ENCODE data around the gene HOXC5.
"Not testable (repeated sequence)": the region's sequence is repeated elsewhere in the genome, so short reads cannot be mapped to it uniquely, and the experiment has no call there.

The HOXC5 gene

GRCh38 chr12:54066408-54066807, 33.6 kb downstream of the HOXC5 start:
- no peak for DNase-seq (ENCODE audit: low spot score)

- DNase-seq (ENCODE audit: low spot score): no peak
Measured at GRCh38 chr12:54068418-54069070, 35.7 kb downstream of the HOXC5 start.

DNA sequence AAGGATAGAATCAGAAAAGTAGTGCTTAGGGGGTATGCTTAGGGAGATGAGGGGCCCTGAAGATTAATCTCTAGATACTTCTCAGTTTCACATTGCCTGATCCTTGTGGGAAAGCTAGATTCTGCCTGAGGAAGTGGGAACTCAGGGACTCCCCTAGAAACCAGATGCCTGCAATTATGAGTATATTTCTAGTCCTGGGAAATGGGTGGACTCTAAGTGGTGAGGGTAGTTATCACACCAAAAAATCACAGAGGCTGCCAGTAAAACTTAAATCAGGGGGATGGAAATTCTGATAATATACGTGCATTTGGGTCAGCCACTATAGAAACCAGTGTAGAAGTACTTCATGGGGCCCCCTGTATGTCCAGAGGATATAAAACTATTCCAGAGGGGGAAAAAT, 39.1 kb downstream of the HOXC5 start:
- DNase-seq (ENCODE audit: low spot score): no peak

GRCh38 chr12:54074308-54074707, 41.5 kb downstream of the HOXC5 start:
- DNase-seq (ENCODE audit: low spot score): no peak

GRCh38 chr12:54075409-54075808, 42.6 kb downstream of the HOXC5 start:
- no peak for DNase-seq (ENCODE audit: low spot score)

DNA sequence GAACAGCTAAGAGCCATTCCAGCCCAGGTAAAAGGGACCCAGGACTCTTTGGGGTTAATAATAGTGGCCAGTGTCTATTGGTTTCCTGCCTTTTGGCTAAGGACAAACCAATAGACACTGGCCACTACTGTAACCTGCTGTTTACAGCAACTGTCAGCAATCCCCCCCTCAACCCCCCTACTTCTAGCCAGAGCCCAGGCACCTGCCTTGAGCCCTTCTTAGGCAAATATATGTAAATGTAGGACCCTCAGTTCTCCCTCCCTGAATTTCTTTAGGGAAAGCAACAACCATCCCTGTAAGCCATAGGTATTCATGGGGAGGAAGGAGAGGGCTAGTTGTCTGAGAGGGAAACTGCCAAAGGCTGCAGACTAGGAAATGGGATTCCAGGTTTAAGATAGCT, 43.1 kb downstream of the HOXC5 start:
- DNase-seq (ENCODE audit: low spot score): no peak

DNA sequence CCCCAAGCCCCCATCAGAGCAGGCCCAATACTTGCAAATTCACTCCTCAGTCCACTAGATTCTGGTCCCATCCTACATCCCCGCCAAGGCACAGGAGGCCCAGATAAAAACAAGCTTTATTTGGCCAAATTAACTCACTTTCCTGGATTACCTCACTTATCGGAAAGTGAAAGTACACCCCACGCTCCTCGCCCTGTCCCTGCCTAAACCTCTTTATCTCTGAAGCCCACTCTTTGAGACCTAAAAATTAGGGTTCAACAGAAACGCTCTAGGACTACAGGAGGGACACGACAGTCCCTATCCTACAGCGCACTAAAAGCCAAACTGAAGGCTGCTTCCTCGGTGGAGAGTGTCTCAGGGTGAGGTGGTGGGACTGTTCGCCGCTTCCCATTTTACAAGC, 45.0 kb downstream of the HOXC5 start:
- DNase-seq (ENCODE audit: low spot score): not testable (repeated sequence)

- DNase-seq (ENCODE audit: low spot score): not testable (repeated sequence)
Measured at GRCh38 chr12:54079115-54079514, 46.3 kb downstream of the HOXC5 start.

DNA sequence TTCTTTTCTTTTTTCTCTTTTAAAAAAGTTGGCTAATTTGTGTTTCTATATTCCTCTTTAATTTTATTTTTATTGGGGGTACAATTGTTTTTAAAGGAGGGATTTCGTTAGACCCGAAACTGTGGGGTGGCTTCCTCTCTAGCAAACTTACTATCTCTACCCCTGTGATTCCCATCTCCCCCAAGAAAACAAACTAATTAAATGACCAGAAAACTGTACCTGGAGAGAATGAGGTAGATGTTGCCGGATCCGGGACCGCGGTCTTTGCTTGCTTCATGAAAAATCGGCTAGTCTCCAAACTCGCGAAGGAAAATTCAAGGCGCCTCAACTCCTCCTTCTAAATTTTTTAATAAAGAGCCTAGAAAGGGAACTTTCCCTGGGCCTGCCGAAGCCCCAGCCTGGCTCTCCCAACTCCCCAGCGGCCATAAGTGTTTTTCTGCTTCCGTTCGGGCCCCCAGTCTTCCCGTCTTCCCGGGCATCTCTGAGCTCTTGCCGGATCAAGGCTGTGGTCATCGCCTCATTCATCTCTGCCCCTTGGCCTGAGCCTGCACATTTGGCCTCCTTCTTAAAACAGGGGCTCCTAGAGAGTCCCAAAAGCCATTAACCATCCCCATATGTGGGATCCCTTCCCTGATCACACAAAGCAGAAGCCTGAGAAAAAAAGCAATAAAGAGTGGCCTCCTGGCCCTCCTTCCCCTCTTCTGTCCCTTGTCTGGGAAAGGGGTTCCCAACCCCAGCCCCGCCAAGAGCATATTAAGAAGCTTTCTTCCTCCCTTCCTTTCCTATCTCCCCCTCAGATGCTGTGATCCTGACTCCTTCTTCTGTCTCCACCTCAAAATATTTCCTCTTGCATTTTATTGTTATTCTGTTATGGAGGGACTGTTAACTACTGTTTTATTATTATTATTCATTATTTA, 47.4 kb downstream of the HOXC5 start:
- not testable (repeated sequence) for DNase-seq (ENCODE audit: low spot score)

GRCh38 chr12:54081053-54081514, 48.2 kb downstream of the HOXC5 start:
- DNase-seq (ENCODE audit: low spot score): not testable (repeated sequence)

DNA sequence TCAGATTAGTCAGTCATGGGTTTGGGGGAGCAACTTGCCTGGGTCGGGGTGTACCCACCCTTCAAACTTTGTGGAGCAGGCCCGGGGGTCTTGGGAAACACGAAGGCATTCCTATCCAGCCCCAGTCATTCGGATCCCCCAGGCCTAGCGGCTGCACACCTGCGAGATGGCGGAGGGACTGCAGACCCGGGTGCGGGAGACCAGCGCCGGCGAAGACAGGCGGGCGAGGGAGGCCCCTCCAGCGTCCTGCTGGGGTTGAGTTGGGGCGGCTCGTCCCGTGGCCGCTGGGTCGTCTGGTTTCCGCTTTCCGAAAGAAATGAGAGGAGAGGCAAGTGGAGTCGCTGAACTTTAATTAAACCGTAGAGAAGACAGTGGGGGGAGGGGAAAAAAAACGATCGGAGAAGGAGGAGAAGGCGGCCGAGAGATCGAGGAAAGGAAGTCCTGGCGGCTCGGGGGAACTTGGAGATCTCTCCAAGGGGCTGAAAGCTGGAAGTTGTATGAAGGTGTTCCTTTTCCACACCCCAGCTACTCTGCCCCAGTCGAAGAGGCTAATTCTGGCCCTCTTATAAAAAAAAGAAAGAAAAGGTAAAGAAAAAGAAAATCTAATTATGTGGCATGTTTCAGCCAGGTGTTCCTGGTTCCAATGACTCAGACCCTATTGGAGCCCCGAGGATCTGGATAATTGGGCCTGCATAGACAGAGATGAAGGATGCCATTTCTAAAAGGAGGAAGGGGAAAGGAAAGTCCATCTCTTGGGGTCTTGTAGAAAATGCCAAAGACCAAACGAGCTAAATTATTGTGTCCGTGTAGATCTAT, 48.9 kb downstream of the HOXC5 start:
- not testable (repeated sequence) for DNase-seq (ENCODE audit: low spot score)

GRCh38 chr12:54082397-54082892, 49.6 kb downstream of the HOXC5 start:
- no peak for DNase-seq (ENCODE audit: low spot score)
